ENCODE measurements around the gene RGS7BP. TPM values are rescaled to one million over a fixed set of nuclear protein-coding genes. Genes with fewer than 3 reads are reported as not detected.

RGS7BP gene
- total and polyA plus RNA-seq, 9 donors: 1.4 to 6.5 (median 4.3) TPM

- Histone ChIP-seq H3K27ac (no peak overlapping the region), H3K4me1 (ENCODE audit: insufficient read depth) (no peaks in the 10 kb centered on the region), H3K9me3 (no peaks in the 10 kb centered on the region), H3K27me3 (no peaks in the 10 kb centered on the region), H3K36me3 (no peaks in the 10 kb centered on the region), H3K4me3 (no peak overlapping the region)
- intact Hi-C loops (cut with DNase I): no loop called here
- 41 to 54% (median 51%) methylated on average over 1 of the region's 1 CpG for WGBS, 3 donors
- TF ChIP-seq CTCF (IDR thresholded peaks at IDR 0.05) (no peak), EP300 (IDR thresholded peaks at IDR 0.05) (no peak), POLR2A (IDR thresholded peaks at IDR 0.05) (no peak)
- DNase-seq: no peak
Measured at GRCh38 chr5:64655596-64655995, 149.8 kb downstream of the RGS7BP start.

GRCh38 chr5:64659289-64659688 is 153.5 kb downstream of the RGS7BP start:
- TF ChIP-seq POLR2A (IDR thresholded peaks at IDR 0.05) (no peak), CTCF (IDR thresholded peaks at IDR 0.05) (no peak), EP300 (IDR thresholded peaks at IDR 0.05) (no peak)
- H3K27ac ChIP-seq: no peak overlapping the region
- no peaks in the 10 kb centered on the region for H3K36me3 ChIP-seq
- 45 to 68% (median 54%) methylated on average over 3 of the region's 3 CpGs for WGBS, 3 donors
- no peak overlapping the region for H3K4me3 ChIP-seq
- no peaks in the 10 kb centered on the region for H3K27me3 ChIP-seq
- H3K4me1 ChIP-seq (ENCODE audit: insufficient read depth): no peaks in the 10 kb centered on the region
- no peak for DNase-seq
- H3K9me3 ChIP-seq: no peaks in the 10 kb centered on the region
- intact Hi-C loops (cut with DNase I): no loop called here

Small RNA genes within 50 kb of the gene (small RNA-seq; reads per million reads assigned to genes)
- gene RN7SL169P (not detected), gene RNU6-294P (not detected)

Other genes with a start within 250 kb of the RGS7BP start
- gene SHISAL2B, start 184.5 kb downstream of the RGS7BP start, total RNA-seq: not detected
- gene SHISAL2B, start 184.5 kb downstream of the RGS7BP start, polyA plus RNA-seq: 1 to 10 TPM in 1 of 2 donors, not detected in 1; 1.5 TPM